IMR-90 (cell line): ENCODE results near the gene LIX1. TPM values are rescaled to one million over a fixed set of nuclear protein-coding genes. Genes with fewer than 3 reads are reported as not detected.

Experiments used
- ATAC-seq: fragments of 200-7000 bp; cut with Tn5 transposase; 2 replicates; pipeline ENCODE4 v1.9.1; 2020; ENCODE audit warnings: low read depth, mild to moderate bottlenecking, moderate library complexity
- BruUV-seq: library from RNA; stranded (reverse); fragments of 400-500 nt; replicated peaks from 2 replicates; lab custom pipeline; 2021; lab: Mats Ljungman, UMichigan
- CTCF ChIA-PET: fragments of 300-600 bp; formaldehyde crosslinking; extraction: SDS; loops from one replicate; lab custom pipeline; 2021; ENCODE audit warnings: antibody characterized with exemption; lab: Yijun Ruan, JAX
- POLR2A ChIA-PET: fragments of 300-600 bp; sonication (Branson Sonifier 250); formaldehyde crosslinking; loops from one replicate; lab custom pipeline; 2022; ENCODE audit warnings: antibody characterized with exemption; ENCODE audit not compliant: unreplicated experiment; lab: Charles Lee
- DNase-seq: peaks from one replicate; pipeline ENCODE4 v3.0.0; 2013
- H2AFZ ChIP-seq: replicated peaks from 2 replicates; pipeline ENCODE3; 2013; ENCODE audit warnings: low read length, mild to moderate bottlenecking; ENCODE audit not compliant: poor library complexity
- H2AK5ac ChIP-seq: 2 replicates; pipeline ENCODE4 v1.6.1; 2013; ENCODE audit warnings: low read depth, low read length, inconsistent platforms
- H2AK9ac ChIP-seq: replicated peaks from 2 replicates; pipeline ENCODE3; 2013; ENCODE audit warnings: mild to moderate bottlenecking, low read depth, low read length, moderate library complexity; ENCODE audit not compliant: poor library complexity
- H2BK120ac ChIP-seq: 2 replicates; pipeline ENCODE4 v1.6.1; 2013; ENCODE audit warnings: low read depth, low read length, inconsistent platforms
- H2BK15ac ChIP-seq: 3 replicates; pipeline ENCODE4 v1.6.1; 2013; ENCODE audit warnings: low read depth, low read length, inconsistent platforms
- H2BK20ac ChIP-seq: 2 replicates; pipeline ENCODE4 v1.6.1; 2013; ENCODE audit warnings: low read depth, mild to moderate bottlenecking, inconsistent platforms, low read length, moderate library complexity
- H2BK5ac ChIP-seq: 2 replicates; pipeline ENCODE4 v1.6.1; 2013; ENCODE audit warnings: mild to moderate bottlenecking, low read depth, low read length, inconsistent platforms; ENCODE audit not compliant: poor library complexity, severe bottlenecking
- H3K14ac ChIP-seq: replicated peaks from 2 replicates; pipeline ENCODE4 v1.6.1; 2013; ENCODE audit warnings: low read depth, low read length, inconsistent platforms
- H3K18ac ChIP-seq: 2 replicates; pipeline ENCODE4 v1.6.1; 2013; ENCODE audit warnings: low read depth, low read length, control low read depth
- H3K23ac ChIP-seq: 2 replicates; pipeline ENCODE4 v1.6.1; 2013; ENCODE audit warnings: low read depth, low read length, inconsistent platforms
- H3K27ac ChIP-seq: 2 replicates; pipeline ENCODE4 v1.5.1; 2013; ENCODE audit warnings: mild to moderate bottlenecking, control low read depth, low read length; ENCODE audit not compliant: insufficient read depth
- H3K27me3 ChIP-seq: 2 replicates; pipeline ENCODE4 v1.6.1; 2013; ENCODE audit warnings: low read length; ENCODE audit not compliant: control insufficient read depth, insufficient read depth
- H3K36me3 ChIP-seq: 2 replicates; pipeline ENCODE4 v1.6.1; 2013; ENCODE audit warnings: low read length, mixed read lengths; ENCODE audit not compliant: control insufficient read depth, insufficient read depth
- H3K4ac ChIP-seq: 2 replicates; pipeline ENCODE4 v1.6.1; 2013; ENCODE audit warnings: low read depth, low read length, inconsistent platforms
- H3K4me1 ChIP-seq: 2 replicates; pipeline ENCODE4 v1.6.1; 2013; ENCODE audit warnings: low read length, mixed read lengths; ENCODE audit not compliant: control insufficient read depth, insufficient read depth
- H3K4me2 ChIP-seq: 2 replicates; pipeline ENCODE4 v1.6.1; 2013; ENCODE audit warnings: low read depth, mild to moderate bottlenecking, control low read depth, low read length, moderate library complexity
- H3K4me3 ChIP-seq: 2 replicates; pipeline ENCODE4 v1.5.1; 2013; ENCODE audit warnings: low read depth, mild to moderate bottlenecking, control low read depth, low read length, moderate library complexity; ENCODE audit not compliant: insufficient read depth
- H3K56ac ChIP-seq: 2 replicates; pipeline ENCODE4 v1.6.1; 2013; ENCODE audit warnings: low read length, inconsistent platforms; ENCODE audit not compliant: insufficient read depth; ENCODE audit errors: extremely low read depth
- H3K79me1 ChIP-seq, 2 experiments: 2 replicates each; pipeline ENCODE4 v1.6.1; 2013; ENCODE audit warnings: low read length in 2 of 2, inconsistent platforms in 1 of 2, low read depth in 1 of 2
- H3K9ac ChIP-seq: 2 replicates; pipeline ENCODE4 v1.6.1; 2013; ENCODE audit warnings: low read depth, low read length, control low read depth
- H3K9me1 ChIP-seq: 2 replicates; pipeline ENCODE4 v1.6.1; 2013; ENCODE audit warnings: low read length, inconsistent platforms; ENCODE audit not compliant: insufficient read depth
- H3K9me3 ChIP-seq: 2 replicates; pipeline ENCODE4 v1.6.1; 2013; ENCODE audit warnings: low read length; ENCODE audit not compliant: control insufficient read depth, insufficient read depth
- H4K20me1 ChIP-seq: 2 replicates; pipeline ENCODE4 v1.6.1; 2013; ENCODE audit warnings: low read length, inconsistent platforms; ENCODE audit not compliant: insufficient read depth
- H4K5ac ChIP-seq: 2 replicates; pipeline ENCODE4 v1.6.1; 2013; ENCODE audit warnings: mild to moderate bottlenecking, low read depth, low read length, control low read depth
- H4K8ac ChIP-seq, 2 experiments: 2 replicates each; pipeline ENCODE4 v1.6.1; 2013; ENCODE audit warnings: low read depth in 2 of 2, low read length in 2 of 2, control low read depth in 1 of 2, inconsistent platforms in 1 of 2
- H4K91ac ChIP-seq: 2 replicates; pipeline ENCODE4 v1.6.1; 2013; ENCODE audit warnings: low read depth, low read length, inconsistent platforms; ENCODE audit not compliant: insufficient read depth
- BHLHE40 ChIP-seq: fragments of 150-350 bp; IDR thresholded peaks from 2 replicates; pipeline ENCODE4 v1.6.1; 2016; ENCODE audit warnings: mild to moderate bottlenecking, low read depth, low read length
- MAFK ChIP-seq: IDR thresholded peaks from 2 replicates; pipeline ENCODE4 v1.6.1; 2012; ENCODE audit warnings: low read depth, low read length, improper control_type of control experiment
- RCOR1 ChIP-seq: IDR thresholded peaks from 2 replicates; pipeline ENCODE4 v1.6.1; 2012; ENCODE audit warnings: mild to moderate bottlenecking, low read length, improper control_type of control experiment; ENCODE audit not compliant: insufficient replicate concordance
- WGBS, 2 experiments: methylation state at CpG; one replicate each; pipeline versions ENCODE4 v1.1.5 to v1.1.7; 2013; ENCODE audit warnings: missing lambda C conversion rate in 2 of 2; ENCODE audit not compliant: insufficient read length in 1 of 2; ENCODE audit errors: extremely low coverage in 2 of 2; 5-methylcytosine and 5-hydroxymethylcytosine counted together
- dilution Hi-C: fragments of 300-500 bp; cut with HindIII; formaldehyde crosslinking; loops from one replicate; pipeline ENCODE4 v1.14.3; 2018; ENCODE audit warnings: low sequenced_read_pairs; ENCODE audit not compliant: unreplicated experiment
- in situ Hi-C: fragments of 300-500 bp; cut with MboI; formaldehyde crosslinking; loops from 3 replicates; pipeline ENCODE4 v1.14.3; 2019; ENCODE audit warnings: low sequenced_read_pairs, inconsistent platforms, mixed read lengths
- intact Hi-C: fragments of 100-400 bp; cut with micrococcal nuclease; formaldehyde crosslinking; loops from 2 replicates; pipeline ENCODE4 v1.10.0; 2022
- polyA plus RNA-seq, 3 experiments: library from polyadenylated mRNA; depleted of rRNA; stranded (reverse); fragments of >200 nt; gene quantifications; 2 replicates each; pipeline ENCODE4 v1.2.3, GENCODE V29; 2012; ENCODE audit warnings: low replicate concordance in 1 of 3
- total RNA-seq: library from RNA; depleted of rRNA; stranded (reverse); fragments of >200 nt; gene quantifications from 2 replicates; pipeline ENCODE4 v1.2.3, GENCODE V29; 2012

Gene LIX1
- total and polyA plus RNA-seq, 2 of the 4 experiments (the other 2 are of a cell fraction), result not detected

DNA sequence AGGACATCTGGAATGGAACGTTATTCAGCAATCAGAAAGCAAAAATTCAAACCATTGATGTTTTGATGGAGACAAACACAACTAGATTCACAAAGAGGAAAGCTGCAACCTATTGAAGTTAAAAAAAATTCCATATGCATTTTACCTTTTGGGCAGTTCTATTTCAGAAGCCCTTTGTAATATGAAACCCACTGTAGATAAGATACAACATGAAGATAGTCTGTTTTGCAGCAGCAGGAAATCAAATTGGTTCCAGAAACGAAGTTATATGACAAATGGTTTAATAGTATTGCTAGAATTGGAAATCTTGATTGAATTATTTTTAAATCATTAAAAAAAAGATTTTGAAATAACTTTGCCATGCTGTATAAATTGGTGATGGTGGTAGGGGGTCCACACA, 872 bp downstream of the LIX1 start:
- Histone ChIP-seq H2BK20ac (no peak overlapping the region), H3K23ac (no peak overlapping the region), H3K27me3 (peaks cover 23% of the 10 kb centered on the region), H3K9ac (no peak overlapping the region), H4K5ac (no peak overlapping the region), H3K36me3 (no peaks in the 10 kb centered on the region), H3K79me1 (no peaks in the 10 kb centered on the region), H2AFZ (no peak overlapping the region), H2BK120ac (no peak overlapping the region), H3K4me1 (no peaks in the 10 kb centered on the region), H3K4me2 (no peak overlapping the region), H3K27ac (no peak overlapping the region), H3K9me3 (no peaks in the 10 kb centered on the region), H3K56ac (no peak overlapping the region), H3K4me3 (no peak overlapping the region), H3K18ac (no peak overlapping the region), H2BK15ac (no peak overlapping the region), H3K14ac (no peak overlapping the region), H2BK5ac (no peak overlapping the region), H4K8ac (no peak overlapping the region), H3K4ac (no peak overlapping the region), H4K20me1 (no peaks in the 10 kb centered on the region), H3K9me1 (no peaks in the 10 kb centered on the region), H2AK9ac (no peak overlapping the region), H4K91ac (no peak overlapping the region), H2AK5ac (no peak overlapping the region)
- CTCF ChIA-PET, result interaction anchor here (1.4 to 1.9 kb wide), 2 partner anchors 144 to 273 kb away, joined by 3 to 11 read pairs; no protein-coding TSS in a partner anchor
- WGBS, 2 experiments, result no CpG with 5 or more reads among the region's 2 CpGs
- BruUV-seq, result no TSS peak
- dilution Hi-C loops, result no loop called here
- DNase-seq, result no peak
- POLR2A ChIA-PET, result no interaction called here
- TF ChIP-seq MAFK, result no peak
- TF ChIP-seq RCOR1, result no peak
- TF ChIP-seq BHLHE40, result no peak
- in situ Hi-C loops, result no loop called here
- intact Hi-C loops, result loop anchor here (5.0 kb wide), 1 partner anchor 204 kb away; the partner anchor contains the start of gene LNPEP
- no peak for ATAC-seq
